ENCODE measurements around the gene RPRD2.
"Not testable (repeated sequence)": the region's sequence is repeated elsewhere in the genome, so short reads cannot be mapped to it uniquely, and the experiment has no call there.

RPRD2 gene

DNA sequence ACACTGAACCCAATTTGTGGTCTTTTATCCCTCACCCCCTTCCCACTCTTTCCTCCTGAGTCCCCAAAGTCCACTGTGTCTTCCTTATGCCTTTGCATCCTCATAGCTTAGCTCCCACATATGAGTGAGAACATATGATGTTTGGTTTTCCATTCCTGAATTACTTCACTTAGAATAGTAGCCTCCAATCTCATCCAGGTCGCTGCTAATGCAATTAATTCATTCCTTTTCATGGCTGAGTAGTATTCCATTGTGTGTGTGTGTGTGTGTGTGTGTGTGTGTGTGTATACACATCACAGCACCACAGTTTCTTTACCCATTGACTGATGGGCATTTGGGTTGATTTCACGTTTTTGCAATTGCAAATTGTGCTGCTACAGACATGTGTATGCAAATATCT is 31.2 kb downstream of the RPRD2 start:
- not testable (repeated sequence) for H3K27me3 ChIP-seq (ENCODE audit: low read depth, low read length); H3K4me1 ChIP-seq (ENCODE audit: control insufficient read depth in 1 of 2, insufficient read depth in 2 of 2, low read length in 2 of 2); H3K4me3 ChIP-seq (ENCODE audit: low read depth in 1 of 2, low read length in 2 of 2)

DNA sequence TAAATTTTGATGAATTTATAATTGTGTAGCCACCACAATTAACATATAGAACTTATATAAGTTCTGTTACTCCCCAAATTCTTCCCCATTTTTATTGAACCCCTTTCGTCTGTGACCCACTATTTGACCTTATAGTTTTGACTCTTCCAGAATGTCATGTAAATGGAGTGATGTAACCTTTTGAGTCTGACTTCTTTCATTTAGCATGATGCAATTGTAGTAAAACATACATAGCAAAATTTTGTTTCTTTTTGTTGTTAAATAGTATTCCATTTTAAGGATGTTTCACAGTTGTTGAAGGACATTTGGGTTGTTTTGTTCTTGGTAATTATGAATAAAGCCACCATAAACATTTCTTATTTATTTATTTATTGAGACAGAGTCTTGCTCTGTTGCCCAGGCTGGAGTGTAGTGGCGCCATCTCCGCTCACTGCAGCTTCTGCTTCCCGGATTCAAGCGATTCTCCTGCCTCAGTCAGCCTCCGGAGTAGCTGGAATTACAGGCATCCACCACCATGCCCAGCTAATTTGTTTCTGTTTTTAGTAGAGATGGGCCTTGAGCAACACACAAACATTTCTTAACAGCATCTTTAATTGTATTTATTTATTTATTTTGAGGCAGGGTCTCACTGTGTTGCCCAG is 33.6 kb downstream of the RPRD2 start:
- Histone ChIP-seq H3K27ac (ENCODE audit: low read length) (no peak overlapping the region), H3K36me3 (ENCODE audit: control insufficient read depth in 1 of 2, insufficient read depth in 2 of 2, low read length in 2 of 2) (no peaks in the 10 kb centered on the region), H3K4me1 (ENCODE audit: control insufficient read depth in 1 of 2, insufficient read depth in 2 of 2, low read length in 2 of 2) (no peaks in the 10 kb centered on the region), H3K9me3 (ENCODE audit: control insufficient read depth in 1 of 2, low read length in 2 of 2) (no peaks in the 10 kb centered on the region), H3K4me3 (ENCODE audit: low read depth in 1 of 2, low read length in 2 of 2) (no peak overlapping the region), H3K27me3 (ENCODE audit: low read depth, low read length) (no peaks in the 10 kb centered on the region)

More for the DNA sequence above, 31.2 kb downstream of the RPRD2 start:
- H3K9me3 ChIP-seq (ENCODE audit: control insufficient read depth in 1 of 2, low read length in 2 of 2); H3K36me3 ChIP-seq (ENCODE audit: control insufficient read depth in 1 of 2, insufficient read depth in 2 of 2, low read length in 2 of 2); H3K27ac ChIP-seq (ENCODE audit: low read length): not testable (repeated sequence)

DNA sequence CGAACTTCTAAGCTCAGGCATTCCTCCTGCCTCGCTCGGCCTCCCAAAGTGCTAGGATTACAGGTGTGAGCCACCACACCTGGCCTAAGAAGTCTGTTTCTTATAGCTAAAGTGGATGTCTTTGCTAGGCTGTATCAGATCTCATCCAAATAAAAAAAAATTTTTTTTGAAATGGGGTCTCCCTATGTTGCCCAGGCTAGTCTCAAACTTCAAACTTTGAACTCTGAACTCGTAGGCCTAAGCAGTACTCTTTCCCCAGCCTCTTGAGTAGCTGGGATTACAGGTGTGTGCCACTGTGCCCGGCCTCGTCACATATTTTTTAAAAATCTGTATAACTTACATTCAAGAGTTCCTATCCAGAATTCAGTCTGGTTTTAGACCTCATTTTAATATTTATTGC is 40.5 kb downstream of the RPRD2 start:
- H3K9me3 ChIP-seq (ENCODE audit: control insufficient read depth in 1 of 2, low read length in 2 of 2), result no peaks in the 10 kb centered on the region
- no peak overlapping the region for H3K27ac ChIP-seq (ENCODE audit: low read length)
- H3K27me3 ChIP-seq (ENCODE audit: low read depth, low read length), result no peaks in the 10 kb centered on the region
- peaks cover 0 to 5% of the 10 kb centered on the region in 2 donors for H3K4me1 ChIP-seq (ENCODE audit: control insufficient read depth in 1 of 2, insufficient read depth in 2 of 2, low read length in 2 of 2)
- H3K4me3 ChIP-seq (ENCODE audit: low read depth in 1 of 2, low read length in 2 of 2), result no peak overlapping the region
- H3K36me3 ChIP-seq (ENCODE audit: control insufficient read depth in 1 of 2, insufficient read depth in 2 of 2, low read length in 2 of 2), result no peaks in the 10 kb centered on the region

DNA sequence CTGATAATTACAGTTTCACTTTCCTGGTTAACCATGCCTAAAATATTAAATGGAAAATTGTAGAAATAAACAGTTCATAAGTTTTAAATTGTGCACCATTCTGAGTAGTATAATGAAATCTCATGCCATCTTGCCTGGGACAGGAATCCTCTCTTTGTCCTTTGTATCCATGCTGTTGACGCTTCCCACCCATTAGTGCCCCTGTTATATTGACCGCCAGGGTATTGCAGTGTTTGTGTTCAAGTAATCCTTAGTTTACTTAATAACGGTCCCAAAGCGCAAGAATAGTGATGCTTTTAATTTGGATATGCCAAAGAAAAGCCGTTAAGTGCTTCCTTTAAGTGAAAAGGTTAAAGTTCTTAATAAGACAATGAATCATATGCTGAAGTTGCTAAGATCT is 41.7 kb downstream of the RPRD2 start:
- Histone ChIP-seq H3K4me3 (ENCODE audit: low read depth in 1 of 2, low read length in 2 of 2) (no peak overlapping the region), H3K27me3 (ENCODE audit: low read depth, low read length) (no peaks in the 10 kb centered on the region), H3K27ac (ENCODE audit: low read length) (no peak overlapping the region), H3K4me1 (ENCODE audit: control insufficient read depth in 1 of 2, insufficient read depth in 2 of 2, low read length in 2 of 2) (peaks cover 0 to 5% of the 10 kb centered on the region in 2 donors), H3K9me3 (ENCODE audit: control insufficient read depth in 1 of 2, low read length in 2 of 2) (no peaks in the 10 kb centered on the region), H3K36me3 (ENCODE audit: control insufficient read depth in 1 of 2, insufficient read depth in 2 of 2, low read length in 2 of 2) (no peaks in the 10 kb centered on the region)

DNA sequence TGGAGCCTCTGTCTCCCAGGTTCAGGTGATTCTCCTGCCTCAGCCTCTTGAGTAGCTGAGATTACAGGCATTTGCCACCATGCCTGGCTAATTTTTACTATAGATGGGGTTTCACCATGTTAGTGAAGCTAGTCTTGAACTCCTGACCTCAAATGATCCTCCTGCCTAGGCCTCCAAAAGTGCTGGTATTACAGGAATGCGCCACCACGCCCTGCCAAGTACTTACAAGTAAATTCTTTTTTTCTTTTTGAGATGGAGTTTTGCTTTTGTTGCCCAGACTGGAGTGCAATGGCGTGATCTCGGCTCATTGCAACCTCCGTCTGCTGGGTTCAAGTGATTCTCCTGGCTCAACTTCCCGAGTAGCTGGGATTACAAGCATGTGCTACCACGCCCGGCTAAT is 42.5 kb downstream of the RPRD2 start:
- H3K9me3 ChIP-seq (ENCODE audit: control insufficient read depth in 1 of 2, low read length in 2 of 2), result no peaks in the 10 kb centered on the region
- H3K27ac ChIP-seq (ENCODE audit: low read length), result no peak overlapping the region
- no peaks in the 10 kb centered on the region for H3K27me3 ChIP-seq (ENCODE audit: low read depth, low read length)
- peaks cover 0 to 5% of the 10 kb centered on the region in 2 donors for H3K4me1 ChIP-seq (ENCODE audit: control insufficient read depth in 1 of 2, insufficient read depth in 2 of 2, low read length in 2 of 2)
- H3K4me3 ChIP-seq (ENCODE audit: low read depth in 1 of 2, low read length in 2 of 2), result no peak overlapping the region
- H3K36me3 ChIP-seq (ENCODE audit: control insufficient read depth in 1 of 2, insufficient read depth in 2 of 2, low read length in 2 of 2), result no peaks in the 10 kb centered on the region

DNA sequence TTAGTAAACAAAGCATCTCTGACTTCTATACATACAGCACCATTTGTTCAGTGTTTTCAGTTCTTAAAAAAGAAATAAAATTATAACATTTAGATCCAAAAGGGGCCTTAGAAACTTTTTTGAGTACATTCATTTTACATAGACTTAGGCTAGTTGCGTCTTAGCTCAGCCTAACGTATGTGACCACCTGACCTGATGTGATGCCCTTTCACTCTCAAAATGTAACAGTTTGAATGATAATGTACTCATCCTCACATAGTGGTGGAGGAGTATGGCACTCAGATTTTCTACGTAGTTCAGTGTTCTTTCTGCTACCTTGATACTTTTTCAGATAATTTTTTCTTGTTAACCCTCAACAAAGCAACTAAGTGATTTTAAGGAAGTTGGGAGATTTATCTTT is 43.4 kb downstream of the RPRD2 start:
- no peak overlapping the region for H3K27ac ChIP-seq (ENCODE audit: low read length)
- no peaks in the 10 kb centered on the region for H3K27me3 ChIP-seq (ENCODE audit: low read depth, low read length)
- no peak overlapping the region for H3K4me3 ChIP-seq (ENCODE audit: low read depth in 1 of 2, low read length in 2 of 2)
- peaks cover 0 to 5% of the 10 kb centered on the region in 2 donors for H3K4me1 ChIP-seq (ENCODE audit: control insufficient read depth in 1 of 2, insufficient read depth in 2 of 2, low read length in 2 of 2)
- H3K36me3 ChIP-seq (ENCODE audit: control insufficient read depth in 1 of 2, insufficient read depth in 2 of 2, low read length in 2 of 2), result no peaks in the 10 kb centered on the region
- no peaks in the 10 kb centered on the region for H3K9me3 ChIP-seq (ENCODE audit: control insufficient read depth in 1 of 2, low read length in 2 of 2)

DNA sequence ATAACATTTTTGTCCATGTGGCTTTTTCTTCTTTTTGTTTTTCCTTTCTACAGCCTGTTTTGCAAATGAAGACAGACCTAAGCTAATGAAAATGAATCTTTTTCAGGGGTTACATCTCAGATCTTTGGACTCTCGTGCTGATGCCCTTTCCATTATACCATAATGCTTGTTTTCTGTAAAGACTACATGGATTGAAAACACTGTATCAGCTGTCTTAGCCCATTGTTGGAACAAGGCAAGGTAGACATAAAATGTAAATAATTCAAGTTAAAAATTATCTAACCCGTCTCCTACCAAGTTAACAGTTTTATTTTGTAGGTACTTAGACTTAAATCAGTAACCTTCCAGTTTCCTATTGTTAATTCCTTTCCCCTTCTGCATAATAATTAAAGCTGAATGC is 44.9 kb downstream of the RPRD2 start:
- Histone ChIP-seq H3K9me3 (ENCODE audit: control insufficient read depth in 1 of 2, low read length in 2 of 2) (no peaks in the 10 kb centered on the region), H3K27me3 (ENCODE audit: low read depth, low read length) (no peaks in the 10 kb centered on the region), H3K4me3 (ENCODE audit: low read depth in 1 of 2, low read length in 2 of 2) (no peak overlapping the region), H3K27ac (ENCODE audit: low read length) (no peak overlapping the region), H3K36me3 (ENCODE audit: control insufficient read depth in 1 of 2, insufficient read depth in 2 of 2, low read length in 2 of 2) (no peaks in the 10 kb centered on the region), H3K4me1 (ENCODE audit: control insufficient read depth in 1 of 2, insufficient read depth in 2 of 2, low read length in 2 of 2) (peaks cover 0 to 5% of the 10 kb centered on the region in 2 donors)

DNA sequence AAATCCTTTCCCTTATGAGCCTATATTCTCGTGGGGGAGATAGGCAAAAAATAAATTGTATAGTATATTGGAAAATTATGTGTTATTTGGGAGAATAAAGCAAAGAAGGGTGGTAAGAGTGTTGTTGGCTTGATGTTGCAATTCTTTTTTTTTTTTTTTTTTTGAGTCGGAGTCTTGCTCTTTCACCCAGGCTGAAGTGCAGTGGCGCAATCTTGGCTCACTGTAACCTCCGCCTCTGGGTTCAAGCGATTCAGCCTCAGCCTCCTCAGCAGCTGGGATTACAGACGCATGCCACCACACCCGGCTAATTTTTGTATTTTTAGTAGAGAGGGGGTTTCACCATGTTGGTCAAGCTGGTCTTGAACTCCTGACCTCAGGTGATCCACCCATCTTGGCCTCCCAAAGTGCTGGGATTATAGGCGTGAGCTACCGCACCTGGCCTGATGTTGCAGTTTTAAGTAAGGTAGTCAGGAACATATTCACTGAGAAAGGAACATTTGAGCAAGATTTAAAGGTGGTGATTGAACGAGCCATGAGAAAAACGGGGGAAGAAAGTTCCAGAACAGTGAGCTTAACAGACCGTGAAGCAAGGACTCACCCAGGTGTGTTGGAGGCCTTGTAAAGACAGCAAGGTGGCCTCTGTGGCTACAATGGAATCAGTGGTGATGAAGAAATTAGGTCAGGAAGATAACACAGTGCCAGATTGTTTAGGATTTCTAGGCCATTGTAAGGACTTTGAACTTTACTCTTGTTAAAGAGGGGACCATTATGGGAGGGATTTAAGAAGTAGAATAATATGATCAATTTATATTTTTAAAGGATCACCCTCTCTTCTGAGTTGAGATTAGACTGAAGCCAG is 45.8 kb downstream of the RPRD2 start:
- no peak overlapping the region for H3K4me3 ChIP-seq (ENCODE audit: low read depth in 1 of 2, low read length in 2 of 2)
- H3K9me3 ChIP-seq (ENCODE audit: control insufficient read depth in 1 of 2, low read length in 2 of 2), result no peaks in the 10 kb centered on the region
- no peaks in the 10 kb centered on the region for H3K27me3 ChIP-seq (ENCODE audit: low read depth, low read length)
- H3K27ac ChIP-seq (ENCODE audit: low read length), result no peak overlapping the region
- H3K4me1 ChIP-seq (ENCODE audit: control insufficient read depth in 1 of 2, insufficient read depth in 2 of 2, low read length in 2 of 2), result peaks cover 0 to 5% of the 10 kb centered on the region in 2 donors
- H3K36me3 ChIP-seq (ENCODE audit: control insufficient read depth in 1 of 2, insufficient read depth in 2 of 2, low read length in 2 of 2), result no peaks in the 10 kb centered on the region

DNA sequence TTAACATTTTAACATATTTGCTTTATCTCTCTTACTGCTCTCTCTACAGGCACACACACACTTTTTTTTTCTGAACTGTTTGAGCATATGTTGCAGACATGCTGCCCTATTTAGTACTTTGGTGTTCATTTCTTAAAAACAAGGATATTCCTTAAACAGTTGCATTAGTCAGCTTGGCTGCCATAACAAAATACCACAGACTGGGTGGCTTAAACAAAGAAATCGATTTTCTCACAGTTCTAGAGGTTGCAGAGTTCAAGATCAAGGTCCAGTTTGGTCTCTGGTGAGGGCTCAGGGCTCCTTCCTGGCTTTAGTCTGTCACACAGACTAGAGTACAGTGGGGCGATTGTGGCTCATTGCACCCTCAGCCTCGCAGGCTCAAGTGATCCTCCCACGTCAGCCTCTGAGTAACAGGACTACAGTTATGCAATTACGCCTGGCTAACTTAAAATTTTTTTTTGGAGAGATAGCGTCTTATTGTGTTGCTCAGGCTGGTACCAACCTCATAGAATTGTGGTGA is 46.7 kb downstream of the RPRD2 start:
- Histone ChIP-seq H3K36me3 (ENCODE audit: control insufficient read depth in 1 of 2, insufficient read depth in 2 of 2, low read length in 2 of 2) (no peaks in the 10 kb centered on the region), H3K27ac (ENCODE audit: low read length) (no peak overlapping the region), H3K4me3 (ENCODE audit: low read depth in 1 of 2, low read length in 2 of 2) (no peak overlapping the region), H3K9me3 (ENCODE audit: control insufficient read depth in 1 of 2, low read length in 2 of 2) (no peaks in the 10 kb centered on the region), H3K4me1 (ENCODE audit: control insufficient read depth in 1 of 2, insufficient read depth in 2 of 2, low read length in 2 of 2) (peaks cover 0 to 4% of the 10 kb centered on the region in 2 donors), H3K27me3 (ENCODE audit: low read depth, low read length) (no peaks in the 10 kb centered on the region)

DNA sequence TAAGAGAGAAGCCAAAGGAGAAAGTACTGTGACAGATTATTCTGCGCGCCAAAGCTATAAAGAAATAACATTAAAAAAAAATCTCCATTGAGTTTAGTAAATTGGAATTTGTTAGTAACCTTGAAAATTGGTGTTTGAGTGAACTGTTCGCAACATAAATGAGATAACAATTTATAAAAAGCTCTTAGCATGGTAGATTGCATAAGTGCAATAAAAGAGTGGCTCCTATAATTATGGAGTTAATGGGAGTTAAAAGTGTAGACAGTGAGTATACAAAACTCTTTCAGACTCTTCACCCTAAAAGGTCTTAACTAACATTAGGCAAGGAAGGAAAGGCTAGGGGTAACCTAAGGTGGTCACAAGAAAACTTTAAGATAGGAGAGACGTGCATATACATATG is 50.6 kb downstream of the RPRD2 start:
- Histone ChIP-seq H3K27ac (ENCODE audit: low read length) (no peak overlapping the region), H3K27me3 (ENCODE audit: low read depth, low read length) (no peaks in the 10 kb centered on the region), H3K4me3 (ENCODE audit: low read depth in 1 of 2, low read length in 2 of 2) (no peak overlapping the region), H3K4me1 (ENCODE audit: control insufficient read depth in 1 of 2, insufficient read depth in 2 of 2, low read length in 2 of 2) (no peaks in the 10 kb centered on the region), H3K9me3 (ENCODE audit: control insufficient read depth in 1 of 2, low read length in 2 of 2) (no peaks in the 10 kb centered on the region), H3K36me3 (ENCODE audit: control insufficient read depth in 1 of 2, insufficient read depth in 2 of 2, low read length in 2 of 2) (peaks cover 0 to 10% of the 10 kb centered on the region in 2 donors)

DNA sequence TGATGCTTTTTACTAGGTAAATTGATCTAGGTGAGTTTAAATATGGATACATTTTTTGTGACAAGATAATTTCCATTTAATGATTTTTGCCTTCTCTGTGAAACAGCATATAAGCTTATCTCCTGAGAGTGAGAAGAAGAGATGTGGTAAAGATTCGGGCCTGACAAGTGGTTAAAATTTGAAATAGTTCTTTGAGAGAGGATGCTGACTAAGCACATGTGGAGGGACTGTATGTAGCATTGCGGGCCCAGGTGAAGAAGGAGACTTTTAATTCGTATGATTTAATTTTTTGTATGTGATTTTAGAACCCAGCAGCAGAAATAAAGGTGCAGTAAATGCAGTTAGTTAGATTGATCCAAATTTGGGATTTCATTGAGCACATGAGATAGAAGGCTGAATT is 51.9 kb downstream of the RPRD2 start:
- Histone ChIP-seq H3K4me3 (ENCODE audit: low read depth in 1 of 2, low read length in 2 of 2) (no peak overlapping the region), H3K9me3 (ENCODE audit: control insufficient read depth in 1 of 2, low read length in 2 of 2) (no peaks in the 10 kb centered on the region), H3K27ac (ENCODE audit: low read length) (no peak overlapping the region), H3K4me1 (ENCODE audit: control insufficient read depth in 1 of 2, insufficient read depth in 2 of 2, low read length in 2 of 2) (no peaks in the 10 kb centered on the region), H3K27me3 (ENCODE audit: low read depth, low read length) (no peaks in the 10 kb centered on the region), H3K36me3 (ENCODE audit: control insufficient read depth in 1 of 2, insufficient read depth in 2 of 2, low read length in 2 of 2) (peaks cover 0 to 14% of the 10 kb centered on the region in 2 donors)

All from muscle layer of duodenum (tissue), 2 donors.